GM19025 (cell line): ENCODE measurements around the gene GAB2.
"Not testable (repeated sequence)": the region's sequence is repeated elsewhere in the genome, so short reads cannot be mapped to it uniquely, and the experiment has no call there.

Experiments
- ATAC-seq: cut with Tn5 transposase; IDR thresholded peaks from one replicate; pipeline ENCODE4 v1.9.1; 2021; ENCODE audit warnings: mild to moderate bottlenecking, low read depth, moderate library complexity; ENCODE audit not compliant: unreplicated experiment

Gene GAB2

GRCh38 chr11:78372114-78372768 lies 45.4 kb downstream of the GAB2 start:
- ATAC-seq: no peak

GRCh38 chr11:78371221-78371891 lies 46.3 kb downstream of the GAB2 start:
- no peak for ATAC-seq

GRCh38 chr11:78370406-78371172 lies 47.0 kb downstream of the GAB2 start:
- no peak for ATAC-seq

GRCh38 chr11:78365381-78365792 lies 52.2 kb downstream of the GAB2 start:
- no peak for ATAC-seq

GRCh38 chr11:78364128-78364751 lies 53.4 kb downstream of the GAB2 start:
- no peak for ATAC-seq

GRCh38 chr11:78363024-78363619 lies 54.5 kb downstream of the GAB2 start:
- no peak for ATAC-seq

GRCh38 chr11:78361228-78361627 lies 56.4 kb downstream of the GAB2 start:
- ATAC-seq: no peak

GRCh38 chr11:78359921-78360320 lies 57.7 kb downstream of the GAB2 start:
- ATAC-seq: no peak

GRCh38 chr11:78357924-78358323 lies 59.7 kb downstream of the GAB2 start:
- ATAC-seq: not testable (repeated sequence)

- ATAC-seq: not testable (repeated sequence)
Observed at GRCh38 chr11:78357425-78357824, 60.2 kb downstream of the GAB2 start.

- ATAC-seq: not testable (repeated sequence)
Observed at GRCh38 chr11:78355742-78356141, 61.9 kb downstream of the GAB2 start.

- no peak for ATAC-seq
Observed at GRCh38 chr11:78355309-78355705, 62.3 kb downstream of the GAB2 start.

- ATAC-seq: no peak
Observed at GRCh38 chr11:78354408-78355308, 63.0 kb downstream of the GAB2 start.

- no peak for ATAC-seq
Observed at GRCh38 chr11:78351979-78352841, 65.4 kb downstream of the GAB2 start.

- ATAC-seq: no peak
Observed at GRCh38 chr11:78351193-78351592, 66.4 kb downstream of the GAB2 start.

- ATAC-seq: no peak
Observed at GRCh38 chr11:78350646-78351165, 66.9 kb downstream of the GAB2 start.

- ATAC-seq: no peak
Observed at GRCh38 chr11:78350091-78350645, 67.5 kb downstream of the GAB2 start.

GRCh38 chr11:78349624-78350023 lies 68.0 kb downstream of the GAB2 start:
- ATAC-seq: no peak
